Measurements from ENCODE around the gene TBC1D5. TPM values are rescaled to one million over a fixed set of nuclear protein-coding genes. Genes with fewer than 3 reads are reported as not detected.

TBC1D5 gene
- polyA plus RNA-seq, 2 of the 4 experiments (the other 2 are of a cell fraction) = 36.7 to 72.2 TPM

DNA sequence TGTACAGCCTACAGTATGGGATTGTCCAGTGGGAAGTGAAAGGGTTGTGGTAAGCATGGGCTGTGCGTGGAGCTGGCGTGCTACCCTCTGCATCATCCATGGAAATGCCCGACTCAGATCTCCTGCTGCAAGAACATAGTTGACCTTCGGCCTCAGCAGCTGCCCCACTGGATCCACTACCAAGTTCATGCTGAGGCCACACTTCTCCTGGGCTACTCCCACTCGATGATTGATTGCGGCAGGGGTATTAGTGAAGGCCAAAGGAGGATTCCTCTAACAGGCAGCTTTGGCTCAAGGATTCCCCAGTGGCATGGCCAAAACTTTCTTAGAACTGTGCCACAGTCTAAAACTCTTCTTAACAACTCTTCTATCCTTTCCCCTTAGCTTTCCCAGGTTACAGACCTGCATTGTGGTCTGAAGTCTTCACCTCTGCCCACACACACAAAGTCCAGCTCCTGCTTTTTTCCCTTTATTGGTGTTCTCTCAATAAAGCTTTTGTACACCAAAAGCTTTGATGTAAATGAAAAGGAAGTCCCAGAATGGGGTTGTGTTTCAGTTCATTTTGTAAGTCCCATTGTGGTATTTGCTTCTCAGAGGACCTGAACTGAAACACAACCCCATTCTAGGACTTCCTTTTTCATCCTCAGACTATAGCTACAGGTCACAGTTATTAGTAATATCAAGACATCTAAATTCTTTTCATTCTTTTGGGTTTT, 4.9 kb upstream of the TBC1D5 start:
- 83% methylated on average over 6 of the region's 6 CpGs for WGBS (ENCODE audit: missing lambda C conversion rate)
- ATAC-seq (no peak), DNase-seq (ENCODE audit: low read depth in 1 of 2, low spot score in 1 of 2) (no peak), FAIRE-seq (no peak)
- H3K4me3 ChIP-seq = no peak overlapping the region
- H3K27ac ChIP-seq = no peak overlapping the region
- ChIA-PET POLR2A (no interaction called here), CTCF (interaction anchor here (0.6 kb wide), 1 partner anchor 181 kb away, joined by 3 read pairs; no protein-coding TSS in a partner anchor)
- peaks cover 8% of the 10 kb centered on the region; the same call in 2 of the 3 replicates for H3K4me1 ChIP-seq
- no peaks in the 10 kb centered on the region for H3K9me3 ChIP-seq
- no peak overlapping the region for H3K4me2 ChIP-seq
- TF ChIP-seq ZC3H11A (IDR thresholded peaks at IDR 0.05) = no peak

DNA sequence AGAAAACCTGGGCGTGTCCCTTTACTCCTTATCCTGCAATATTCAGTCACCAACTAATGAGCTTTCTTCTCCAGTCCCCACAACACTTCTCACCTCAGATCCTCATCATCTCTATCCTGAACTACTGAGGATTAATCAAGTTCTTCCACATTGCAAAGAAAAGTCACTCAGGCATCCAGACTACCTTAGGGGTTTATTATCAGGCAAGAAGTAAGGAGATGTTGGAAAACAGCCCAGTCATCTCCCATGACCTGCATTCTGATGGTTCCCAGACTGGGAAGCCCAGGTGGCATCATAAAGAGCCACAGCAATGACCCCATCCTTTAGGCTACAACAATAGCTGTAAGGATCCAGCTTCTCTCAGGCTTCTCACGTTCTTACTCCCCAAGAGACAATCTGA, 3.5 kb upstream of the TBC1D5 start:
- DNase-seq (ENCODE audit: low read depth in 1 of 2, low spot score in 1 of 2) = no peak
- no peak overlapping the region for H3K4me3 ChIP-seq
- H3K27ac ChIP-seq = no peak overlapping the region
- H3K4me1 ChIP-seq = peaks cover 8% of the 10 kb centered on the region; the same call in 2 of the 3 replicates
- TF ChIP-seq POLR2A (IDR thresholded peaks at IDR 0.05; ENCODE audit: low read length) = no peak
- no peak for TF ChIP-seq KDM1A (IDR thresholded peaks at IDR 0.05; ENCODE audit: low read depth)
- TF ChIP-seq, protein P1, sequence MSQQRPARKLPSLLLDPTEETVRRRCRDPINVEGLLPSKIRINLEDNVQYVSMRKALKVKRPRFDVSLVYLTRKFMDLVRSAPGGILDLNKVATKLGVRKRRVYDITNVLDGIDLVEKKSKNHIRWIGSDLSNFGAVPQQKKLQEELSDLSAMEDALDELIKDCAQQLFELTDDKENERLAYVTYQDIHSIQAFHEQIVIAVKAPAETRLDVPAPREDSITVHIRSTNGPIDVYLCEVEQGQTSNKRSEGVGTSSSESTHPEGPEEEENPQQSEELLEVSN (IDR thresholded peaks at IDR 0.05; ENCODE audit: borderline replicate concordance, low read depth) = no peak
- TF ChIP-seq RARB (CRISPR knock-in tag; IDR thresholded peaks at IDR 0.05) = no peak
- TF ChIP-seq NR3C1 (IDR thresholded peaks at IDR 0.05) = no peak
- no peak for TF ChIP-seq ZSCAN20 (CRISPR knock-in tag; IDR thresholded peaks at IDR 0.05)
- no peak for TF ChIP-seq JUN (IDR thresholded peaks at IDR 0.05)
- no peak for TF ChIP-seq CHD4 (IDR thresholded peaks at IDR 0.05; ENCODE audit: borderline replicate concordance)
- no peak for TF ChIP-seq NPAS2 (CRISPR knock-in tag; IDR thresholded peaks at IDR 0.05; ENCODE audit: borderline replicate concordance)
- no peak for FAIRE-seq
- no peak for ATAC-seq
- ChIA-PET CTCF (interaction anchor here (0.9 kb wide), 1 partner anchor 100 kb away, joined by 3 read pairs; no protein-coding TSS in a partner anchor), POLR2A (no interaction called here)
- H3K4me2 ChIP-seq = no peak overlapping the region
- WGBS (ENCODE audit: missing lambda C conversion rate) = 93% methylated on average over 2 of the region's 2 CpGs
- no peaks in the 10 kb centered on the region for H3K9me3 ChIP-seq

DNA sequence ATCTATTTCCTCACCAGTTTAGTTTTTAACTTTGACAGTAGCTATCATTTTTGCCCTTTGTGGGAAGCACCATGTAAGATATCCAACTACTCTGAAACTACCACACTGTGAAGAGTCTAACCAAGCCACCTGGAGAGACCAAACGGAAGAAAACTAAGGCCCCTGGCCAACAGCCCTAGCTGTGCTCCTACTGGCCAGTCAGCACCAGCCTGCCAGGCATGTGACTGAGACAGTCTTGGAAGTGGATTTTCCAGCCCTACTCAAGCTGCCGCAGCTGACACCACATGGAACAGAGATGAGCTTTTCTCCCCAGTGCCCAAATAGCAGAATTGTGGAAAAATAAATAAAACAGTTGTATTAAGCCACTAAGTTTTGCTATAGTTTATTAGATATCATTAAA, 2.9 kb upstream of the TBC1D5 start:
- TF ChIP-seq CHD2 (IDR thresholded peaks at IDR 0.05; ENCODE audit: low read length, partially characterized antibody) = no peak
- no peak overlapping the region for H3K4me2 ChIP-seq
- ChIA-PET CTCF (no interaction called here), POLR2A (interaction anchor here (0.8 kb wide), 1 partner anchor 189 kb away, joined by 5 read pairs; no protein-coding TSS in a partner anchor)
- ATAC-seq (no peak), FAIRE-seq (no peak), DNase-seq (ENCODE audit: low read depth in 1 of 2, low spot score in 1 of 2) (no peak)
- H3K9me3 ChIP-seq = no peaks in the 10 kb centered on the region
- peaks cover 8% of the 10 kb centered on the region; the same call in 2 of the 3 replicates for H3K4me1 ChIP-seq
- WGBS (ENCODE audit: missing lambda C conversion rate) = 90% methylated on average over 2 of the region's 2 CpGs
- no peak overlapping the region for H3K27ac ChIP-seq
- no peak overlapping the region for H3K4me3 ChIP-seq

DNA sequence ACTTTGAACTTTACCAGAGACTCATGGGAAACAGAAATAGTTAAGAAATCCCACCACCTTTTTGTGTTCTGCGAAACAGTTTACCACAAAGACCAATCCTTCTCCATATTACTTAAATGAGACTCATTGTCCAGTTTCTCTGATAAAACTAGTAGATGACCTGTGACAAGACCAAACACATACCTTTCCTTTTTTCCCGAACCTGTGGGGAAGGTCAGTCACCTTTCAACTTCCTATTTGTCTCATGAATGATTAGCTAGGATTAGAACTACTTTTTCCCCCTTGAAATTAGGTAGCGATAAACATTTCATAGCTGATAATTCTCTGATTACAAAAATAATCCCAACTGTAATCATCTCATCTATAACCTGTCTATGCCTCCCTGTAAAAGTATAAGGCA, 2.3 kb upstream of the TBC1D5 start:
- Histone ChIP-seq H3K4me3 (no peak overlapping the region), H3K4me2 (no peak overlapping the region), H3K9me3 (no peaks in the 10 kb centered on the region), H3K27ac (no peak overlapping the region), H3K4me1 (peaks cover 8% of the 10 kb centered on the region; the same call in 2 of the 3 replicates)
- TF ChIP-seq NPAS2 (CRISPR knock-in tag; IDR thresholded peaks at IDR 0.05; ENCODE audit: borderline replicate concordance) (no peak), TFCP2L1 (CRISPR knock-in tag; IDR thresholded peaks at IDR 0.05) (no peak), BHLHE40 (IDR thresholded peaks at IDR 0.05; ENCODE audit: low read depth, low read length) (no peak), BCL3 (IDR thresholded peaks at IDR 0.05) (no peak), GATA3 (IDR thresholded peaks at IDR 0.05; ENCODE audit: borderline replicate concordance) (no peak), RFX5 (IDR thresholded peaks at IDR 0.05) (no peak), RNF2 (IDR thresholded peaks at IDR 0.05; ENCODE audit: borderline replicate concordance, low read depth) (no peak), HEYL (CRISPR knock-in tag; IDR thresholded peaks at IDR 0.05) (no peak), ZC3H11A (IDR thresholded peaks at IDR 0.05) (no peak)
- TF ChIP-seq, protein P2, sequence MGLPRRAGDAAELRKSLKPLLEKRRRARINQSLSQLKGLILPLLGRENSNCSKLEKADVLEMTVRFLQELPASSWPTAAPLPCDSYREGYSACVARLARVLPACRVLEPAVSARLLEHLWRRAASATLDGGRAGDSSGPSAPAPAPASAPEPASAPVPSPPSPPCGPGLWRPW (IDR thresholded peaks at IDR 0.05) = no peak
- TF ChIP-seq, protein P1 (IDR thresholded peaks at IDR 0.05; ENCODE audit: borderline replicate concordance, low read depth) = no peak
- TF ChIP-seq, protein P3, sequence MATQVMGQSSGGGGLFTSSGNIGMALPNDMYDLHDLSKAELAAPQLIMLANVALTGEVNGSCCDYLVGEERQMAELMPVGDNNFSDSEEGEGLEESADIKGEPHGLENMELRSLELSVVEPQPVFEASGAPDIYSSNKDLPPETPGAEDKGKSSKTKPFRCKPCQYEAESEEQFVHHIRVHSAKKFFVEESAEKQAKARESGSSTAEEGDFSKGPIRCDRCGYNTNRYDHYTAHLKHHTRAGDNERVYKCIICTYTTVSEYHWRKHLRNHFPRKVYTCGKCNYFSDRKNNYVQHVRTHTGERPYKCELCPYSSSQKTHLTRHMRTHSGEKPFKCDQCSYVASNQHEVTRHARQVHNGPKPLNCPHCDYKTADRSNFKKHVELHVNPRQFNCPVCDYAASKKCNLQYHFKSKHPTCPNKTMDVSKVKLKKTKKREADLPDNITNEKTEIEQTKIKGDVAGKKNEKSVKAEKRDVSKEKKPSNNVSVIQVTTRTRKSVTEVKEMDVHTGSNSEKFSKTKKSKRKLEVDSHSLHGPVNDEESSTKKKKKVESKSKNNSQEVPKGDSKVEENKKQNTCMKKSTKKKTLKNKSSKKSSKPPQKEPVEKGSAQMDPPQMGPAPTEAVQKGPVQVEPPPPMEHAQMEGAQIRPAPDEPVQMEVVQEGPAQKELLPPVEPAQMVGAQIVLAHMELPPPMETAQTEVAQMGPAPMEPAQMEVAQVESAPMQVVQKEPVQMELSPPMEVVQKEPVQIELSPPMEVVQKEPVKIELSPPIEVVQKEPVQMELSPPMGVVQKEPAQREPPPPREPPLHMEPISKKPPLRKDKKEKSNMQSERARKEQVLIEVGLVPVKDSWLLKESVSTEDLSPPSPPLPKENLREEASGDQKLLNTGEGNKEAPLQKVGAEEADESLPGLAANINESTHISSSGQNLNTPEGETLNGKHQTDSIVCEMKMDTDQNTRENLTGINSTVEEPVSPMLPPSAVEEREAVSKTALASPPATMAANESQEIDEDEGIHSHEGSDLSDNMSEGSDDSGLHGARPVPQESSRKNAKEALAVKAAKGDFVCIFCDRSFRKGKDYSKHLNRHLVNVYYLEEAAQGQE (IDR thresholded peaks at IDR 0.05) = no peak
- FAIRE-seq = no peak
- whole genome bisulfite sequencing (ENCODE audit: missing lambda C conversion rate) = 94% methylated on average over 3 of the region's 3 CpGs
- no peak for DNase-seq (ENCODE audit: low read depth in 1 of 2, low spot score in 1 of 2)
- ATAC-seq = no peak
- CTCF ChIA-PET = no interaction called here
- POLR2A ChIA-PET = interaction anchor here (0.8 kb wide), 1 partner anchor 188 kb away, joined by 5 read pairs; no protein-coding TSS in a partner anchor

Measured in A549 (cell line).